CD4-positive, alpha-beta T cell treated with Interleukin-4 for 1 hour (primary cell): ENCODE measurements around the gene SNUPN.
"Not testable (repeated sequence)": the region's sequence is repeated elsewhere in the genome, so short reads cannot be mapped to it uniquely, and the experiment has no call there.

ENCODE experiments used
- DNase-seq, 2 donors: peaks; one replicate each; pipeline ENCODE4 v3.0.0-alpha.2; 2020 to 2022

SNUPN gene

DNA sequence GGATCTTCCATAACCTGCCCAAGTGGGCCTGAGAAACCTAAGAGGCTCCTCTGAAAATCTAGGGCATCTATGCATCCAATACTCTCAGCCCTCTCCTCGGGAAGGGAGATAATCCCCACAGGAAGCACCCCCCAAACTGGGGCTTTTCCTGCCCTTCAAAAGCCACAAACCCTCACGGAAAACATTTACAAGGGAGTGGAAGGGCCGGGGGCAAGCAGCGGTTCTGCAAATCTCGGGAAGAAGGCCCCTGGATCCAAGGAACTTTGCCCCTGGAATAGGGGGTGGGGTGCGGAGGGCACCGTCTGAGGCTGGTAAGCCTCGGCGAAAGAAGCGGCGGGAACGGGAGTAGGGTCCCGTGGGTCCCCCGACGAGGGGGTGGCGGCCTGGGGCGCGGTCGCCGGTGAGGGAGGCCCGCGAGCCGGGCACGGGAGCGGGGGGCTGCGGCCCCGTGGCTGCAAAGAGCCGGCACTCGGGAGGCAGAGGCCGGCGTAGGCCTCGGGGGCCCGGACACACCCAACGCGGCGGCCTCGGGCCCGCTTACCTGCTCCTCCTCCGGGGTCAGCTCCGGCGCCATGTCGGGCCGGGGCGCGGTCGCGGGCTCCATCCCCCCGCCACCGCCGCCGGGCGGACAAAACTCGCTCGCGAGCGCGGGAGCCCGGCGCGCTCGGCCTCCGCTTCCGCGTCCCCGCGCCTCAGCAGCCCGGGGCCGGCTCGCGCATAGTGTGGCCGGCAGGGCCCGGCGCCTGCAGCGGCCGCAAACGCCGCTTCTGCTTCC, 47.2 kb downstream of the SNUPN start:
- DNase-seq, result peak; percentile 20 to 21

DNA sequence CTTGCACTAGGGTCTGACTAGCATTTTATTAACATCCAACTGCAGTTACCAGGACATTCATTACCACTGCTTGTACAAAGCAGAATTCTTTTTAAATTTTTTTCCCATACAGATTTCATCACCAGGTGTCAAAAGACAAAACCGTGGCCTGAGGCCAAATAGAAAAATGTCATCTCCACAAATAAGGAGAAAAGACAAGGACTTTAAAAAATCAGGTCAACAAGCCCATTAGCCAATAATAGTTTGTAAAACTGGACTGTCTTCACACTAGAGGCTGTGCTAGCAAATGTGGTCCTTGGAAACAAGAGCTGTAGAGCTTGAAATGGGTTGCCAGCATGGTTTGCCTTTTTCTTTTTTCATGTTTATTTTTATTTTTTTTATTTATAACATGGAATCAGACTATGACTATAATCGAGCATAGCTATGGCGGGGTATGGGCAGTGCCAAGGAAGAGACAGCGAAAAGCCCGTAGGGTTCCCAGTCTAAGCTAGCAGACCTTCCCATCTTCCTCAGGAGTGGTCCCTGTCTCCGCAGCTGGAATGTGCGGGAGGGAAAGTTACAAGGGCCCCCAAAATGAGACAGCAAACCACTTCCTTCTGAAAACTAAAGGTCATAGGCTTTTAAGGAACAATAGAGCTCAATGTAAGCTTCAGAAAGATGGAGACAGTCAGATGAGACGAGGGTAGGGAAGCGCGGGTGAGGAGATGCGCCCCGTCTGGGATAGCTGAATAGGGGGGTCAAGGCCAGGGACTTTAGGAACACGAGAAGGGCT, 47.9 kb downstream of the SNUPN start:
- no peak for DNase-seq

DNA sequence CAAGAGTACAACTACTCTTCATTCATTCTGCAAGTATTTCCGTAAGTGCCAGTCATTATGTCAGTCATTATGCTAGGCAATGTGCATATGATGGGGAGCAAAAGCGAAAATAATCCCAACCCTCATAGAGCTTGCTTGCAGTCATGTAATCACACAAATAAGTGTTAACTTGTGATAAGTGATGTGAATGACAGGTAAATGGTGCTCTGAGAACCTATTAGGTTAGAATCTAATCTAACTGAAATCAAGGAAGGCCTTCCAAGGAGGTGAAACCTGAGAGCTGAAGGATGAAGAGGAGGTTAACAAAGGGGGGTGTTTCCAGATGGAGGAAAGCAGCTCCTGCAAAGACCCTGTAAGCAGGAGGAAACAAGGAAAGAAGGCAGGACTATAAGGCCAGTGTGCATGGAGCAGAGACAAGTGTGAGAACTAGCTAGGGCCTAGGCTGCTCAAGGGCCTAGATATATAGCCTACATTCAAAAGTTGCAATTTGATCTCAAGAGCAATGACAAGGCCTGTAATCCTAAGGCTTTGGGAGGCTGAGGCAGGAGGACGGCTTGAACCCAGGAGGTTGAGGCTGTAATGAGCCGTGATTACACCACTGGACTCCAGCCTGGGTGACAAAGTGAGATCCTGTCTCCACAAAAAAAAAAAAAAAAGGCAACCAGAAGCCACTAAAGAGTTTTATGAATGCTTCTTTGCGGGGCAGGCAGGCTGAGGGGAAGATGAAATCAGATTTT, 51.7 kb downstream of the SNUPN start:
- no peak for DNase-seq

DNA sequence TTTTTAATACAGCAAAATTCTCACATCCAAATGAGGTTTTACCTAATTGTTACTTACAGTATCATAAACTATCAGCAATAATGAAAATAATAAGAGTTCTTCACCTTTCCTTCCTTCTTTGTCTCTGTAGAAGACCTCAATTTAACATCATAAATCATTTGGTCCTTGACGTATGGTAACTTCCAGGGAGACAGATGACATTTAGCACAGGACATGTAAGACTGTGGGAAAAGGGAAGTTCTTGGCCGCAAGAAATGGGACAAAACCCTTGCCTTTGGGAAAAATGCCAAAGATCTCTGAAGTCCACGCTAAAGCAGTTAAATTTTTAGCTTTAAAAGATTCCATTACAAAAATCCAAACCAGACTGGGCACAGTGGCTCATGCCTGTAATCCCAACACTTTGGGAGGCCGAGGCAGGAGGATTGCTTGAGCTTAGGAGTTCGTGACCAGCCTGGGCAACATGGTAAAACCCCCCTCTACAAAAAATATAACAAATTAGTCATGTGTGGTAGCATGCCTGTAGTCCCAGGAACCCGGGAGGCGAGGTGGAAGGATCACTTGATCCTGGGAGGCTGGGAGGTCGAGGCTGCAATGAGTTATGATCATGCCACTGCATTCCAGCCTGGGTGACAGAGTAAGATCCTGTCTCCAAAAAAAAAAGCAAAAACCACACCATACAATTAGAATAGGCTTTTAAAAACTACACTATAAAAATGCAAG, 55.2 kb downstream of the SNUPN start:
- no peak for DNase-seq

DNA sequence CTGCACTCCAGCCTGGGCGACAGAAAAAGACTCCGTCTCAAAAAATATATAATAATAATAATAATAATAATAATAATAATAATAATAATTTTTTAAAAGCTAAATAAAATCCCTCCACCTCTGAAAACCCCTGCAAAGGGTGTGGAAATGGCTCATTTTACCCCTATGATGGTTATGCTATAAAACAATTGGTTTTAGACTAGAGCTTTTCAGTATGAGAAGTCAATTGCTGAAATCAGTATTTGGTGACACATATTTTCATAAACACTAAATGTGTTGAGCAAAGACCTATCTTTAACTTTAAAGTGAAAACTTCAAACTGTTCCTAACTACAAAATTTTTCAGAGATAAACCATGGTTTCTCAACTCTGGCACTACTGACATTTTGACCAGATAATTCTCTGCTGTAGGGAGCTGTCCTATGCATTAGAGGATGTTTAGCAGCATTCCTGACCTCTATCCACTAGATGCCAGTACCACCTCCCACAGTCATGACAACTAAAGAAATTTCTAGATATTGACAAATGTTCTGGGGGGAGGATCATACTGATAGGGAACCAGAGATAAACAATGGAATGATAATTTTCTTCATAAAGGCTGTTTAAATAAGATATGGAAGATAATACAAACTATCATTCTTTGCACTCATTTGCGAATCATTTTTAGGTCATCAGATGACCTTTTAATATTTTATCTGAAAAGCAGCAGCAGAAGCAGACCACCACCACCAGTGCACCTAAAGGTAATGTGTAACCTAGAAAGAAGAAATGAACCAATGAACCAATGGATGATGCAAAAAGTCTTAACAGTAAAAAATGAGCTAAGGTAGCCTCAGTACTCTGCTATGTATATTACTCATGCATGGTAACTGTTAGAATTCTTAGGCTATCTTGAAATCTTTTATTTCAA, 60.2 kb downstream of the SNUPN start:
- no peak for DNase-seq

DNA sequence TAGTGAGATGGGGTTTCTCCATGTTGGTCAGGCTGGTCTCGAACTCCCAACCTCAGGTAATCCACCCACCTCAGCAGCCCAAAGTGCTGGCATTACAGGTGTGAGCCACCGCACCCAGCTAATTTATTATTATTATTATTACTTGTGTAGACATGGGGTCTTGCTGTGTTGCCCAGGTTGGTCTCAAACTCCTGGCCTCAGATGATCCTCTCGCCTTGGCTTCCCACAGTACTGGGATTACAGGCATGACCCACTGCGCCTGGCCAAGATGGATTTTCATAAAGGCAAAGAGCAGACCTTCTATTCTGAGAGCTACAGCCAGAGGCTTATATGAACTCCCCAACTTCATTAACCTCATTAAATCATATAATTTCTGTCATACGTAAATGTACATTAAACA, 63.6 kb downstream of the SNUPN start:
- DNase-seq, result no peak

DNA sequence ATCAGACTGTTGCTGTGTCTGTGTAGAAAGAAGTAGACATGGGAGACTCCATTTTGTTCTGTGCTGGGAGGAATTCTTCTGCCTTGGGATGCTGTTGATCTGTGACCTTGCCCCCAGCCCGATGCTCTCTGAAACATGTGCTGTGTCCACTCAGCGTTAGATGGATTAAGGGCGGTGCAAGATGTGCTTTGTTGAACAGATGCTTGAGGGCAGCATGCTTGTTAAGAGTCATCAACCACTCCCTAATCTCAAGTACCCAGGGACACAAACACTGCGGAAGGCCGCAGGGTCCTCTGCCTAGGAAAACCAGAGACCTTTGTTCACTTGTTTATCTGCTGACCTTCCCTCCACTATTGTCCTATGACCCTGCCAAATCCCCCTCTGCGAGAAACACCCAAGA, 66.2 kb downstream of the SNUPN start:
- not testable (repeated sequence) for DNase-seq

DNA sequence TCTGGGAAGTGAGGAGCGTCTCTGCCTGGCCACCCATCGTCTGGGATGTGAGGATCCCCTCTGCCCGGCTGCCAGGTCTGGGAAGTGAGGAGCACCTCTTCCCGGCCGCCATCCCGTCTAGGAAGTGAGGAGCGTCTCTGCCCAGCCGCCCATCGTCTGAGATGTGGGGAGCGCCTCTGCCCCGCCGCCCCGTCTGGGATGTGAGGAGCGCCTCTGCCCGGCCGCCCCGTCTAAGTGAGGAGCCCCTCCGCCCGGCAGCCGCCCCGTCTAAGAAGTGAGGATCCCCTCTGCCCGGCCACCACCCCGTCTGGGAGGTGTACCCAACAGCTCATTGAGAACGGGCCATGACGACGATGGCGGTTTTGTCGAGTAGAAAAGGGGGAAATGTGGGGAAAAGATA, 66.6 kb downstream of the SNUPN start:
- not testable (repeated sequence) for DNase-seq

DNA sequence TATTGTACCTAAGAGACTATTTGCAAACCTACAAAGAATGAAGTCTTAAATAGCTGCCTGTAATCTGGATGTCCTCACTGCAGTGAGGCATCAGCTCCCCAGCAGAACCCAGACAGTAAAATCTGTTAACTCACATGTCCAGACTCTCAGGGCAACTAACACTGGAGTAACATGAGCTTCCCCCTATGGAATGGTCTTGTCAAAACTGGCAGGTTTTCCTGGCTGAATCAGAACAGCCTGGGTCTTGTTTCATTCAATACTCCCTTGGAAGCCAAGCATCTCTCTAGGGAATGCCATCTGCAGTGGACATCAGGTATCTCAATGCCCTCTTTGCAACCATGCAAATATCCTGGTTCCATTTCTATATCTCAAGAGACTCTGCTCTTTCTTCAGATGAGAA, 70.8 kb downstream of the SNUPN start:
- no peak for DNase-seq

DNA sequence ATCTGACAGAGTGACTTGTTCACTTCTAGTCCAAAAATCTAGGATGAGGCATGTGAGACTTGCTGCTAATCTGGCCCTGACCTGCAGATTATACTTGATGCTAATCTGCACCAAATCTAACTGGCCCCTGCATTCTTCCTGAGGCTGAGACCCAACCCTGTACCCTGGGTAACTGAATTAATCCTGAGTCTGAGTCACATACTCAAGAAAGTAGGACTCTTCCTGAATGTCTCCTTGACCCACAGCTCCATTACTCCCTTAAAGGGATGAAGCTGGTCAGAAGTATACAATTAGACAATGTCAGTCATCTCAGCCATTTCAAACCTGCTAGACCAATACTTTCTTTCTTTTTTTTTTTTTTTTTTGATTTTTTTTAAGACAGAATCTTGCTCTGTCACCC, 71.9 kb downstream of the SNUPN start:
- DNase-seq, result no peak

DNA sequence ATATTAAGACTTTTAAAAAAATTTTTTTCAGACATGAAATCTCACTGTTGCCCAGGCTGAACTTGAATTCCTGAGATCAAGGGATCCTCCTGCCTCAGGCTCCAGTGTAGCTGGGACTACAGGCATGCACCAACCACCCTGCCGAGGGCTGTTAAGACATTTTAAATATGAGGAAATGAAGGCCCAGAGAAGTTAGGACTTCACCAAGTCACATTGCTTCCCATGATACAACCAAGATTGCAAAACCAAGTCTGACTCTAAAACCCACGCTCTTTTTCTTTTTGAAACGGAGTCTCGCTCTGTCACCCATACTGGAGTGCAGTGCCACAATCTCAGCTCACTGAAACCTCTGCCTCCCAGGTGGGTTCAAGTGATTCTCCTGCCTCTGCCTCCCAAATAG, 74.4 kb downstream of the SNUPN start:
- DNase-seq, result no peak
